CD14-positive monocyte (primary cell): ENCODE measurements around the gene TUT1. TPM values are rescaled to one million over a fixed set of nuclear protein-coding genes. Genes with fewer than 3 reads are reported as not detected.

Source experiments
- DNase-seq, 3 donors: peaks; one replicate each; pipeline ENCODE4 v3.0.0-alpha.2; 2011 to 2022
- H2AFZ ChIP-seq: 2 replicates; pipeline ENCODE4 v1.6.0; 2012; ENCODE audit warnings: mild to moderate bottlenecking, low read depth, low read length, inconsistent platforms; ENCODE audit not compliant: insufficient read depth, poor library complexity, severe bottlenecking
- H3K27ac ChIP-seq, 2 donors: 1 replicate in 1 of 2; 2 replicates in 1 of 2; pipeline ENCODE4 v1.5.1; 2012 to 2013; ENCODE audit warnings: low read length in 2 of 2, control low read depth in 1 of 2, inconsistent platforms in 1 of 2, low read depth in 1 of 2, mild to moderate bottlenecking in 1 of 2
- H3K27me3 ChIP-seq, 2 donors: one replicate each; pipeline versions ENCODE4 v1.6.0 to v1.6.1; 2011 to 2013; ENCODE audit warnings: low read length in 2 of 2; ENCODE audit not compliant: control insufficient read depth in 2 of 2, insufficient read depth in 2 of 2
- H3K36me3 ChIP-seq, 2 donors: replicated peaks in 1 of 2; 1 replicate in 1 of 2; 2 replicates in 1 of 2; pipeline versions ENCODE4 v1.5.1 to v1.6.1; 2012 to 2013; ENCODE audit warnings: low read length in 2 of 2, control low read depth in 1 of 2, inconsistent platforms in 1 of 2, mild to moderate bottlenecking in 1 of 2; ENCODE audit not compliant: insufficient read depth in 2 of 2, control insufficient read depth in 1 of 2
- H3K4me1 ChIP-seq, 2 donors: 1 replicate in 1 of 2; 2 replicates in 1 of 2; pipeline versions ENCODE4 v1.5.1 to v1.6.1; 2012 to 2013; ENCODE audit warnings: low read length in 2 of 2, control low read depth in 1 of 2, inconsistent platforms in 1 of 2, mild to moderate bottlenecking in 1 of 2, moderate library complexity in 1 of 2; ENCODE audit not compliant: insufficient read depth in 2 of 2, control insufficient read depth in 1 of 2
- H3K4me2 ChIP-seq: replicated peaks from 2 replicates; pipeline ENCODE3; 2012; ENCODE audit warnings: low read length, moderate library complexity, mild to moderate bottlenecking; ENCODE audit not compliant: poor library complexity, severe bottlenecking; ENCODE audit errors: extremely low read depth
- H3K4me3 ChIP-seq, 3 experiments: fragments of 200-600 bp in 1 of 3; sonication (generic) in 1 of 3; replicated peaks in 1 of 3; 1 replicate in 2 of 3; 2 replicates in 1 of 3; pipeline ENCODE4 v1.5.1; 2011 to 2013; ENCODE audit warnings: low read length in 3 of 3, mild to moderate bottlenecking in 3 of 3, control low read depth in 2 of 3, low read depth in 2 of 3, inconsistent platforms in 1 of 3, moderate library complexity in 1 of 3
- H3K79me2 ChIP-seq: 2 replicates; pipeline ENCODE4 v1.6.0; 2012; ENCODE audit warnings: mild to moderate bottlenecking, control low read depth, inconsistent platforms, low read length, moderate library complexity; ENCODE audit not compliant: insufficient read depth
- H3K9ac ChIP-seq: 2 replicates; pipeline ENCODE4 v1.6.0; 2017; ENCODE audit warnings: low read length, mild to moderate bottlenecking; ENCODE audit not compliant: insufficient read depth, poor library complexity, severe bottlenecking
- H3K9me3 ChIP-seq, 2 donors: replicated peaks in 1 of 2; 1 replicate in 1 of 2; 2 replicates in 1 of 2; pipeline versions ENCODE4 v1.5.1 to v1.6.1; 2012 to 2013; ENCODE audit warnings: low read length in 2 of 2, control low read depth in 1 of 2; ENCODE audit not compliant: control insufficient read depth in 1 of 2, insufficient read depth in 1 of 2
- H4K20me1 ChIP-seq: 2 replicates; pipeline ENCODE4 v1.6.0; 2012; ENCODE audit warnings: mild to moderate bottlenecking, low read length, control low read depth, moderate library complexity; ENCODE audit not compliant: insufficient read depth
- H3K27ac Mint-ChIP-seq, 7 donors: one replicate each; pipeline ENCODE4 v1.8.0; 2020; ENCODE audit warnings: mild to moderate bottlenecking in 7 of 7, mixed read lengths in 7 of 7, moderate library complexity in 6 of 7, inconsistent platforms in 2 of 7
- H3K27me3 Mint-ChIP-seq, 3 donors: one replicate each; pipeline ENCODE4 v1.8.0; 2021 to 2022; ENCODE audit warnings: low read depth in 3 of 3, mild to moderate bottlenecking in 3 of 3, mixed read lengths in 3 of 3, moderate library complexity in 3 of 3, inconsistent platforms in 1 of 3
- H3K36me3 Mint-ChIP-seq, 2 donors: one replicate each; pipeline ENCODE4 v1.8.0; 2020; ENCODE audit warnings: mixed read lengths in 2 of 2, inconsistent platforms in 1 of 2, mild to moderate bottlenecking in 1 of 2
- H3K4me1 Mint-ChIP-seq: one replicate; pipeline ENCODE4 v1.8.0; 2020; ENCODE audit warnings: mild to moderate bottlenecking, mixed read lengths
- H3K4me3 Mint-ChIP-seq, 2 donors: one replicate each; pipeline ENCODE4 v1.8.0; 2020; ENCODE audit warnings: mild to moderate bottlenecking in 2 of 2, mixed read lengths in 2 of 2, moderate library complexity in 1 of 2
- H3K9me3 Mint-ChIP-seq, 7 donors: one replicate each; pipeline ENCODE4 v1.8.0; 2020 to 2022; ENCODE audit warnings: mixed read lengths in 7 of 7, mild to moderate bottlenecking in 6 of 7, moderate library complexity in 6 of 7, inconsistent platforms in 2 of 7
- WGBS: methylation state at CpG from one replicate; pipeline ENCODE4 v1.1.5; 2013; ENCODE audit warnings: missing lambda C conversion rate; ENCODE audit not compliant: insufficient coverage; 5-methylcytosine and 5-hydroxymethylcytosine counted together
- intact Hi-C, 2 donors: fragments of 100-400 bp; cut with micrococcal nuclease; formaldehyde crosslinking; loops; one replicate each; pipeline versions ENCODE4 v1.15.0 to v1.15.1; 2023
- polyA plus RNA-seq, 3 donors: library from polyadenylated mRNA; depleted of rRNA in 1 of 3; unstranded in 2 of 3; stranded (reverse) in 1 of 3; fragments of 300-500 nt in 2 of 3; fragments of >200 nt in 1 of 3; fragmentation: Illumina TruSeq in 2 of 3; gene quantifications; 1 replicate in 2 of 3; 2 replicates in 1 of 3; pipeline ENCODE4 v1.2.3, GENCODE V29; 2012 to 2021
- TF ChIP-seq, protein P1 (sequence below): fragments of 200-600 bp; IDR thresholded peaks from one replicate; pipeline ENCODE4 v1.8.0; 2022; ENCODE audit warnings: antibody characterized with exemption, mild to moderate bottlenecking

Gene TUT1
- polyA plus RNA-seq, 3 donors: 1.8 to 16.3 (median 2.1) TPM

DNA sequence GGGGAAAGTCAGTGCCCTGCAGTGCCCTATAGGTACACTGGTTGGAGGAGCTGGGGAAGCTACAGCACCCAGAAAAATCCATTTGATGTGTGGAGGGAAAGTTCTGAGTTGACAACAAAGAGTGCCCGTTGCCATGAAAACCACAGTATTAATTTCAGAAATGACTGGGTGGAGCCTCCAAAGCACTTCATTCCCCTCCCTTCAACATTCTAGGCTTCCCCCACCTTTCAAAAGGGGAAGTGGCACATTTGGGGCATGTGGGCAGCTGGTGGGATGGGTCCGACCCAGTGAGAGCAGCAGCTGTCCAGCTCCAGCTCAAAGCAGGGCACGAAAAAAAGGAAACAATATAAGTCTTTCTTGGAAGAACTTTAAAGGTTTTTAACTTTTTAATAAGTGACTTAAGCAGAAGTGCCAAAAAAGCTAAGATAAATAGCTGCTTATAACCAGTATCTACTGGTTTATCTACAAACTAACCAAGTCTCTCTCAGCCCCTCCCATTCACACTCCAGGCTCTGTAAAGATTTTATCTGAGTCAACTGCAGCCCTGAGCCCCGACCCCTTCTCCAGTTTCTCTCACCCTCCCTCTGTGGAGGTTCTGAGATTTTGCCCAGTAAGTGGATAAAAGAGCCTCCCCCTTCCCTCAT lies 35.7 kb downstream of the TUT1 start:
- Histone ChIP-seq H3K36me3 (peaks cover 20% of the 10 kb centered on the region in 2 donors), H3K9ac (peak overlapping the region; percentile 92), H3K79me2 (peaks cover 50% of the 10 kb centered on the region), H3K27me3 (no peaks in the 10 kb centered on the region), H2AFZ (no peak overlapping the region), H3K27ac (peak overlapping the region; percentile 95 to 100), H3K4me2 (peak overlapping the region; percentile 77), H3K4me3 (peak overlapping the region; percentile 11 to 72 (median 25)), H4K20me1 (peaks cover 16% of the 10 kb centered on the region), H3K4me1 (peaks cover 82 to 86% of the 10 kb centered on the region in 2 donors), H3K9me3 (no peaks in the 10 kb centered on the region)
- Mint-ChIP-seq H3K4me1 (peaks cover 81% of the 10 kb centered on the region), H3K27ac (peak overlapping the region; percentile 100), H3K4me3 (peak overlapping the region; percentile 74 to 93), H3K9me3 (no peaks in the 10 kb centered on the region), H3K36me3 (peaks cover 16 to 29% of the 10 kb centered on the region in 2 donors), H3K27me3 (peaks cover 0 to 17% (median 2%) of the 10 kb centered on the region in 3 donors)
- WGBS: no CpG with 5 or more reads among the region's 4 CpGs
- intact Hi-C loops: no loop called here
- TF ChIP-seq, protein P1, sequence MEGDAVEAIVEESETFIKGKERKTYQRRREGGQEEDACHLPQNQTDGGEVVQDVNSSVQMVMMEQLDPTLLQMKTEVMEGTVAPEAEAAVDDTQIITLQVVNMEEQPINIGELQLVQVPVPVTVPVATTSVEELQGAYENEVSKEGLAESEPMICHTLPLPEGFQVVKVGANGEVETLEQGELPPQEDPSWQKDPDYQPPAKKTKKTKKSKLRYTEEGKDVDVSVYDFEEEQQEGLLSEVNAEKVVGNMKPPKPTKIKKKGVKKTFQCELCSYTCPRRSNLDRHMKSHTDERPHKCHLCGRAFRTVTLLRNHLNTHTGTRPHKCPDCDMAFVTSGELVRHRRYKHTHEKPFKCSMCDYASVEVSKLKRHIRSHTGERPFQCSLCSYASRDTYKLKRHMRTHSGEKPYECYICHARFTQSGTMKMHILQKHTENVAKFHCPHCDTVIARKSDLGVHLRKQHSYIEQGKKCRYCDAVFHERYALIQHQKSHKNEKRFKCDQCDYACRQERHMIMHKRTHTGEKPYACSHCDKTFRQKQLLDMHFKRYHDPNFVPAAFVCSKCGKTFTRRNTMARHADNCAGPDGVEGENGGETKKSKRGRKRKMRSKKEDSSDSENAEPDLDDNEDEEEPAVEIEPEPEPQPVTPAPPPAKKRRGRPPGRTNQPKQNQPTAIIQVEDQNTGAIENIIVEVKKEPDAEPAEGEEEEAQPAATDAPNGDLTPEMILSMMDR: no peak
- DNase-seq: peak; percentile 94 to 96 (median 96)

DNA sequence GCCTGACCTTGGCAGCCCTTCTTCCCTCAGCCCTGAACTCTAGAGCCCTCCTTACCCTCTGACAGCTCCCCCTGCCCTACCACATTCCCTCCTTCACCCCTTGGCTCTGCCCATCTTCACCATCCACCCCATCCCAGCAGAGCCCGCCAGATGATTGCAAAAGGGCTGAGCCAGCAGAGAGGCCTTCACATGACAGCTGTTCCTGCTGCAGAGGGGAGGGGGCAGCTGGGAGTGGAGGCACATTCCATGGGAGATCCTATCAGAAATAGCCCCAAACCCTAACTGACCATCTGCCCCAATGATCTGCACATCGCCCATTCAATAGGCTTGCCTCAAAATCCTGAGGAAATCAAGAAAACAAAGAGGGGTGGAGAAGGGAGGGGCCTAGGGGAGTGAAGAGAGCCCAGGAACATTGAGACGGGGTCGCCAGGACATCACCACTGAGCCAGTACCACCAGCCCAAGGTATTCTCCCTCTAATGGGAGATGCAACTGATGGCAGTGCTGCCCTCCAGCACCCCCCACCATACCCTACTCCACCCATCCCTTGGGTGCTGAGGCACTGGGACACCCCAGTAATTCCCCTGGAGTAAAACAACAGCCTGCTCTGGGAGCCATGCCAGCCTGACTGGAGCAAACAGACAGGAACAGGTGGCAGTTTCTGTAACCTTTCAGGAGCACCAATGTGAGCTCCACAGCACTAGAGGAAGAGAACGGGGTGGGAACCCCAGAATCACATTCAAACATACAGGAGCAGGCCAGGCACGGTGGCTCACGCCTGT lies 36.7 kb downstream of the TUT1 start:
- no peaks in the 10 kb centered on the region for H3K9me3 ChIP-seq
- TF ChIP-seq, protein P1: no peak
- no peak overlapping the region for H2AFZ ChIP-seq
- peak overlapping the region; percentile 95 to 100 for H3K27ac ChIP-seq
- H3K27ac Mint-ChIP-seq: peak overlapping the region; percentile 100
- H3K9me3 Mint-ChIP-seq: no peaks in the 10 kb centered on the region
- no peaks in the 10 kb centered on the region for H3K27me3 ChIP-seq
- WGBS: 60% methylated on average over 3 of the region's 7 CpGs
- peak overlapping the region in 1 of 3 experiments; percentile 72 for H3K4me3 ChIP-seq
- peaks cover 0 to 23% (median 2%) of the 10 kb centered on the region in 3 donors for H3K27me3 Mint-ChIP-seq
- peaks cover 79% of the 10 kb centered on the region for H3K4me1 Mint-ChIP-seq
- peaks cover 11 to 22% of the 10 kb centered on the region in 2 donors for H3K36me3 Mint-ChIP-seq
- H3K9ac ChIP-seq: peak overlapping the region; percentile 92
- peak in 2 of 3 donors; percentile 20 to 32 for DNase-seq
- H3K36me3 ChIP-seq: peaks cover 12 to 14% of the 10 kb centered on the region in 2 donors
- H3K4me3 Mint-ChIP-seq: peak overlapping the region; percentile 70 to 93
- H3K79me2 ChIP-seq: peaks cover 40% of the 10 kb centered on the region
- H3K4me2 ChIP-seq: peak overlapping the region; percentile 77
- H4K20me1 ChIP-seq: peaks cover 8% of the 10 kb centered on the region
- intact Hi-C loops: loop anchor here in 1 of 2 donors (5.0 kb wide), 1 partner anchor 587 kb away; the partner anchor contains the start of gene FTH1
- peaks cover 78% of the 10 kb centered on the region in 2 donors for H3K4me1 ChIP-seq
